ENCODE data around the gene TAF1.

- TF ChIP-seq, protein P1, sequence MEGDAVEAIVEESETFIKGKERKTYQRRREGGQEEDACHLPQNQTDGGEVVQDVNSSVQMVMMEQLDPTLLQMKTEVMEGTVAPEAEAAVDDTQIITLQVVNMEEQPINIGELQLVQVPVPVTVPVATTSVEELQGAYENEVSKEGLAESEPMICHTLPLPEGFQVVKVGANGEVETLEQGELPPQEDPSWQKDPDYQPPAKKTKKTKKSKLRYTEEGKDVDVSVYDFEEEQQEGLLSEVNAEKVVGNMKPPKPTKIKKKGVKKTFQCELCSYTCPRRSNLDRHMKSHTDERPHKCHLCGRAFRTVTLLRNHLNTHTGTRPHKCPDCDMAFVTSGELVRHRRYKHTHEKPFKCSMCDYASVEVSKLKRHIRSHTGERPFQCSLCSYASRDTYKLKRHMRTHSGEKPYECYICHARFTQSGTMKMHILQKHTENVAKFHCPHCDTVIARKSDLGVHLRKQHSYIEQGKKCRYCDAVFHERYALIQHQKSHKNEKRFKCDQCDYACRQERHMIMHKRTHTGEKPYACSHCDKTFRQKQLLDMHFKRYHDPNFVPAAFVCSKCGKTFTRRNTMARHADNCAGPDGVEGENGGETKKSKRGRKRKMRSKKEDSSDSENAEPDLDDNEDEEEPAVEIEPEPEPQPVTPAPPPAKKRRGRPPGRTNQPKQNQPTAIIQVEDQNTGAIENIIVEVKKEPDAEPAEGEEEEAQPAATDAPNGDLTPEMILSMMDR (optimal IDR thresholded peaks at IDR 0.05 in 1 of 3, IDR thresholded peaks at IDR 0.05 in 1 of 3, conservative IDR thresholded peaks at IDR 0.05 in 1 of 3; ENCODE audit: extremely low read depth in 1 of 3, insufficient read depth in 2 of 3, low read length in 3 of 3), result no peak
- TF ChIP-seq EZH2 (IDR thresholded peaks at IDR 0.05; ENCODE audit: low read length), result no peak
Measured at GRCh38 chrX:71504346-71504745, 138.2 kb downstream of the TAF1 start.
